ENCODE data around the gene SEC22A.

DNA sequence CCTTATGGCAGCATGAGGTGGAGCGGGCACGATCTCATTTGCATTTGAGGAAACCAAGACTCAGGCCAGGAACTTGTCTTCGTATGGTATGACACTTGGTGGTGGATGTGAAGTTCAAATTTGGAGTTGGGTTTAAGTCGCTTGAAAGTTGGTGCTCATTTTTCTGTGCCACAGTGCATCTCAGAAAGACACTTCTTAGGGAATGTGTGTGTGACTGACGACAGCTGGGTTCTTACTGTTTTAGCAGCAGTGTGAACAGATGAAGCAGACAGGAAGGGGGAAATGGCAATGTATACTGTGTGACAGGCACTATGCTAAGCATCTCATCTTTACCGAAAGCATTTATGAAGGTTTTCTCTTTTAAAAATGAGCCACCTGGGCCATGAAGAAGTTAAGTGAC lies 75.4 kb downstream of the SEC22A start:
- TF ChIP-seq MAX (IDR thresholded peaks at IDR 0.05) (no peak), CEBPB (IDR thresholded peaks at IDR 0.05) (no peak), TCF12 (IDR thresholded peaks at IDR 0.05; ENCODE audit: low read depth) (no peak), TAF1 (IDR thresholded peaks at IDR 0.05; ENCODE audit: low read depth) (no peak), REST (IDR thresholded peaks at IDR 0.05; ENCODE audit: low read depth) (no peak), EP300 (IDR thresholded peaks at IDR 0.05; ENCODE audit: borderline replicate concordance) (no peak), ZBTB7A (IDR thresholded peaks at IDR 0.05; ENCODE audit: low read depth) (no peak), RAD21 (IDR thresholded peaks at IDR 0.05; ENCODE audit: low read depth) (no peak)
